ENCODE measurements around the gene SEMA6A.

Gene SEMA6A

DNA sequence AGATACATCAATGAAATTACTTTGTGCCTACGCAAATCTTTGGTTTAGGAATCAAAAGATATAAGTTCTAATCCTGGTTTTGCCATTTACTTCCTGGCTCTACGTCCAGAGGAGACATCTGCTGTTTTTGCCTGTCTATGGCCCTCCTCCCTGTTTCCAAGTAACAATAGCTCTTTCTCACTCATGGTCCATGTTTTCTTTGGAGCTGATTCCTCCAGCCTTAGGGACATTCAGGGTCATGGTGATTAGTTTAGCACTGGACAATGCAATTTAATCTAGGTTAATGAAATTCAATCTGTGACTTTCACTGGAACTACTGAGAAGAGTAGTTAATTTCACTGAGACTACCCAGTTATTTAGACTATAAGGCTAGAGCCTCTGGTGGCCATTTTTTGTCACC, 170.6 kb downstream of the SEMA6A start:
- Histone ChIP-seq H3K9ac (ENCODE audit: low read length) (no peak overlapping the region), H3K27ac (ENCODE audit: low read depth, low read length) (no peak overlapping the region), H3K27me3 (ENCODE audit: control insufficient read depth in 1 of 2, insufficient read depth in 2 of 2, low read length in 2 of 2) (no peaks in the 10 kb centered on the region), H3K4me3 (ENCODE audit: low read depth in 1 of 2, low read length in 2 of 2) (no peak overlapping the region), H3K4me1 (ENCODE audit: insufficient read depth, low read length) (no peaks in the 10 kb centered on the region), H3K9me3 (ENCODE audit: low read length) (no peaks in the 10 kb centered on the region), H3K36me3 (ENCODE audit: insufficient read depth, low read length) (no peaks in the 10 kb centered on the region)

GRCh38 chr5:116402235-116402634, 172.4 kb downstream of the SEMA6A start:
- Histone ChIP-seq H3K27ac (ENCODE audit: low read depth, low read length) (no peak overlapping the region), H3K36me3 (ENCODE audit: insufficient read depth, low read length) (no peaks in the 10 kb centered on the region), H3K4me3 (ENCODE audit: low read depth in 1 of 2, low read length in 2 of 2) (no peak overlapping the region), H3K9ac (ENCODE audit: low read length) (no peak overlapping the region), H3K27me3 (ENCODE audit: control insufficient read depth in 1 of 2, insufficient read depth in 2 of 2, low read length in 2 of 2) (no peaks in the 10 kb centered on the region), H3K4me1 (ENCODE audit: insufficient read depth, low read length) (peaks cover under 1% of the 10 kb centered on the region), H3K9me3 (ENCODE audit: low read length) (no peaks in the 10 kb centered on the region)

GRCh38 chr5:116401576-116401975, 173.0 kb downstream of the SEMA6A start:
- H3K9ac ChIP-seq (ENCODE audit: low read length) = no peak overlapping the region
- H3K4me3 ChIP-seq (ENCODE audit: low read depth in 1 of 2, low read length in 2 of 2) = no peak overlapping the region
- peaks cover 7% of the 10 kb centered on the region for H3K4me1 ChIP-seq (ENCODE audit: insufficient read depth, low read length)
- H3K9me3 ChIP-seq (ENCODE audit: low read length) = no peaks in the 10 kb centered on the region
- no peak overlapping the region for H3K27ac ChIP-seq (ENCODE audit: low read depth, low read length)
- no peaks in the 10 kb centered on the region for H3K27me3 ChIP-seq (ENCODE audit: control insufficient read depth in 1 of 2, insufficient read depth in 2 of 2, low read length in 2 of 2)
- H3K36me3 ChIP-seq (ENCODE audit: insufficient read depth, low read length) = no peaks in the 10 kb centered on the region

DNA sequence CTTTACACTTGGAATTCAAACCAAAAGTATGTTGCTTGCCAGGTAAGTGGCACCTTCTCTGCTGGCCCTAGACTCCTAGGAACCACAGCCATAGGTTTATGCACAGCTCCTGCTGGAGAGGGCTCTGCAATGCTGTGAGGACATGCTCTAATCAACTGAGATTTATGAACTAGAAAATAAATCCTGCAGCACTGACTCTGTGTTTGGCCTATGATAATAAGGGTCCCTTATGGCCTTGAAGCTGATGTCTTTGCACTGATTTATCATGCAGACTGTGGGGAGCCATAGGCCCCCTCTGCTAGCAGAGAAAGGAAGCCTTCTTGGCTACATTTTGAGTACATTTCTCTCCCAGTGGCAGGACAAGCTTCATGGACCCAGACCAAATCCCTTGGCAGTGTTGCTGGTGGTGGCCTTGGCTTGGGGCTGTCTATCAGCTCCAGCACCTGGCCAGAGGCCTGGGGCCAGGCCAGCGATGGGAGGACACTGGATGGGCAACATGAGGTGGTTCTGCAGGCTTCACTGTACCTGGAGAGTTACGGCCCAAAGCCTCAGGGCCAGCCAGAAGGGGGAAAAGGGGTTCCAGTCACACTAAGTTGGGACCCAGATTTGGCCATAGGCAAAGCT, 178.0 kb downstream of the SEMA6A start:
- H3K27ac ChIP-seq (ENCODE audit: low read depth, low read length) = peak overlapping the region; percentile 54
- no peaks in the 10 kb centered on the region for H3K9me3 ChIP-seq (ENCODE audit: low read length)
- no peaks in the 10 kb centered on the region for H3K36me3 ChIP-seq (ENCODE audit: insufficient read depth, low read length)
- no peaks in the 10 kb centered on the region for H3K27me3 ChIP-seq (ENCODE audit: control insufficient read depth in 1 of 2, insufficient read depth in 2 of 2, low read length in 2 of 2)
- no peak overlapping the region for H3K9ac ChIP-seq (ENCODE audit: low read length)
- H3K4me1 ChIP-seq (ENCODE audit: insufficient read depth, low read length) = peaks cover 29% of the 10 kb centered on the region
- H3K4me3 ChIP-seq (ENCODE audit: low read depth in 1 of 2, low read length in 2 of 2) = peak overlapping the region in 1 of 2 donors; percentile 18

DNA sequence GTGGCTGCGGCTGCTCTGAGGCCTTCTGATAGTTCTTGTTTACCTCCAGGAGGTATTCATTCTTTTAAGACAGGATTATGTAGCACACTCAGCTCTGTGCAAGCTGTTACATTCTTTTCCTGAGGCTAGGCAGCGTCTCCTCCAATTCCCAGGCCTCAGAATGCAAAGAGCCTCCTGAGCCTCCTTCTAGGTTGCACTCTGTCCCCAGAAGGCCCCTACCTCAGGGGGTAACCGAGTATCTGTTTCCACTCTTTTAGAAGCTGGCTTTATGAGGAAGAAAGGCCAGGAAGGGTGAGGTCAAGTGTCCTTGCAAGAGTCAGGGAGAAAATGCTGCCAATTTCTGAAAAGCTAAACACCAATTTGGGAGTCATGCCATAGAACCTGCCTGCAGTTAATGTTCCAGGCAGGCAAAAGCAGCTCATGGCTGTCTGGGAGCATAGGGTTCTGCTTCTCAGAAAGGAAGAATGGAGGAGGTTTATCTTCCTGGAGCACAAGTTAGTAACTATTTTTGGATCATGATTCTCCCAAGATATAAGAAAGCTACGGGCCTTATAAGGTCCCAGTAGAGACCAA, 178.9 kb downstream of the SEMA6A start:
- no peaks in the 10 kb centered on the region for H3K27me3 ChIP-seq (ENCODE audit: control insufficient read depth in 1 of 2, insufficient read depth in 2 of 2, low read length in 2 of 2)
- no peaks in the 10 kb centered on the region for H3K9me3 ChIP-seq (ENCODE audit: low read length)
- H3K4me1 ChIP-seq (ENCODE audit: insufficient read depth, low read length) = peaks cover 29% of the 10 kb centered on the region
- no peaks in the 10 kb centered on the region for H3K36me3 ChIP-seq (ENCODE audit: insufficient read depth, low read length)
- H3K27ac ChIP-seq (ENCODE audit: low read depth, low read length) = peak overlapping the region; percentile 80
- H3K4me3 ChIP-seq (ENCODE audit: low read depth in 1 of 2, low read length in 2 of 2) = no peak overlapping the region
- H3K9ac ChIP-seq (ENCODE audit: low read length) = no peak overlapping the region

DNA sequence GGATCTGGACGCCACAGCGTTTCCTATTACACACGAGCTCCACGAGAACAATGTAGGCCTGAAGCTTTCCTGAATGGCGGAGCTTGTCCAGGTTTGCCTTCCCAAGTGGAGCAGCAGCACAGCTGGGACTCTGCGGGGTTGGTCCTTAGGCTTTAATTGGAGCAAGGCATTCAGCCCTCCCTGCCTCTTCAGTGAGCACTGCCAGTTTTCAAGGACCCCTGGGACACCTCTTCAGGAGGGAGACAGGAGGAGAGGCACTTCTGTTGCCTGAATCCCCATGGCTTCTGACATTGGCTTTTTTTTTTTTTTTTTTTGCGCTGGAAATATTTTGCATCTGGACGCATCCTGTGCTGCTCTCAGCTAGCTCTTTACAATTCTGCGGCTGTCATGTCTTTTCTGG, 179.4 kb downstream of the SEMA6A start:
- Histone ChIP-seq H3K36me3 (ENCODE audit: insufficient read depth, low read length) (no peaks in the 10 kb centered on the region), H3K4me3 (ENCODE audit: low read depth in 1 of 2, low read length in 2 of 2) (no peak overlapping the region), H3K4me1 (ENCODE audit: insufficient read depth, low read length) (peaks cover 29% of the 10 kb centered on the region), H3K9me3 (ENCODE audit: low read length) (no peaks in the 10 kb centered on the region), H3K27me3 (ENCODE audit: control insufficient read depth in 1 of 2, insufficient read depth in 2 of 2, low read length in 2 of 2) (no peaks in the 10 kb centered on the region), H3K27ac (ENCODE audit: low read depth, low read length) (peak overlapping the region; percentile 80), H3K9ac (ENCODE audit: low read length) (no peak overlapping the region)

DNA sequence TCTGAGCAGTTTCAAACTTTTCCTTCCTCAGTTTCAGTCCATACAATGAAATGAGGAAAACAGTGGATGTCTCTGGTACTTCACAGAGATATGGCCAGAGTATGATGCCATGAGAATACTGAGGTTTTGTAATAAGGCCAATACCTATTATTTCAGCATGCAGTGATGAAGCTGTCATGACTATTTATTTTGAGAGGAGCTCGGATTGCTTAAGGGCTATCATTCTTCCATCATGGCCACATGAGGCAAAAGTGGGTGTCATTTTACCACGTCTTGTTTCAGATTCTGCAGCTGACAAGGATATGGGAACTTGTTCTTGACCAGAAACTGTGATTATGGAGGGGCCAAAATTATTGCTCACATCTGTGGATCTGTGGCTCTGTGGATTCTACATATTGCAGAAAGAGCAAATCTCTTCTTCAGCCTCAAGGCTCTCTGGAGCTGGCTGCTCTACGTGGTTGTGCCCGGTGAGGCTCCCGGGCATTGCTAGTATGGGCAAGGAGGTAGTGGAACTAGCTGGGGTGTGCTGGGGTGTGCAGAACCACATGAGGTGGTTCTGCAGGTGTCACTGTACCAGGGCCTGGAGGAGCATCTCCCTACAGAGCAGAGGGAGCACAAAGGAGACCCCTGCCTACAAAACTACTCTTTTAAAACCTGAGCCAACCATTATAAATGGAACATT, 180.3 kb downstream of the SEMA6A start:
- Histone ChIP-seq H3K4me3 (ENCODE audit: low read depth in 1 of 2, low read length in 2 of 2) (no peak overlapping the region), H3K27ac (ENCODE audit: low read depth, low read length) (no peak overlapping the region), H3K4me1 (ENCODE audit: insufficient read depth, low read length) (peaks cover 29% of the 10 kb centered on the region), H3K9me3 (ENCODE audit: low read length) (no peaks in the 10 kb centered on the region), H3K36me3 (ENCODE audit: insufficient read depth, low read length) (no peaks in the 10 kb centered on the region), H3K27me3 (ENCODE audit: control insufficient read depth in 1 of 2, insufficient read depth in 2 of 2, low read length in 2 of 2) (no peaks in the 10 kb centered on the region), H3K9ac (ENCODE audit: low read length) (no peak overlapping the region)

Data from muscle layer of colon (tissue), 2 donors.